ENCODE measurements around the gene TTF2. TPM values are rescaled to one million over a fixed set of nuclear protein-coding genes. Genes with fewer than 3 reads are reported as not detected.

TTF2 gene
- total and polyA plus RNA-seq, 2 of the 8 experiments (the other 6 are each of a cell fraction or from before 2014, with no cell fraction given): 16.9 to 89.6 TPM

GRCh38 chr1:117011334-117011733 is 48.8 kb upstream of the TTF2 start:
- Histone ChIP-seq H4K91ac (replicated peaks; ENCODE audit: insufficient read length, low read length) (no peak overlapping the region), H3K79me2 (ENCODE audit: control insufficient read depth in 1 of 2, insufficient read depth in 2 of 2, low read length in 2 of 2) (no peaks in the 10 kb centered on the region), H2BK12ac (ENCODE audit: low read depth, low read length) (no peak overlapping the region), H4K20me1 (replicated peaks in 1 of 2; ENCODE audit: control insufficient read depth in 1 of 2, insufficient read depth in 2 of 2, low read length in 2 of 2) (no peaks in the 10 kb centered on the region), H2BK20ac (ENCODE audit: low read length) (no peak overlapping the region), H2BK15ac (ENCODE audit: low read length) (no peak overlapping the region), H3K27me3 (replicated peaks in 1 of 4; ENCODE audit: control insufficient read depth in 3 of 4, extremely low read depth in 1 of 4, insufficient read depth in 3 of 4, low read length in 3 of 4) (no peaks in the 10 kb centered on the region), H3K4me3 (ENCODE audit: extremely low read depth in 1 of 4, insufficient read depth in 2 of 4, low read depth in 3 of 4, low read length in 4 of 4) (no peak overlapping the region), H3K4me1 (replicated peaks in 1 of 4; ENCODE audit: control insufficient read depth in 3 of 4, insufficient read depth in 4 of 4, low read length in 3 of 4) (peaks cover 0 to 4% (median 1%) of the 10 kb centered on the region in 4 experiments; a peak in 2 of 7 replicates), H3K79me1 (ENCODE audit: low read depth, low read length) (no peaks in the 10 kb centered on the region), H4K8ac (ENCODE audit: extremely low read depth, insufficient read depth, low read length) (peak overlapping the region; percentile 3; the same call in 1 of the 2 replicates), H3K9me3 (ENCODE audit: insufficient read depth in 2 of 2, low read depth in 1 of 2, low read length in 1 of 2) (no peaks in the 10 kb centered on the region), H4K5ac (ENCODE audit: insufficient read length, low read depth, low read length) (no peak overlapping the region), H2AK5ac (ENCODE audit: low read depth, low read length) (no peak overlapping the region), H2BK5ac (ENCODE audit: low read depth, low read length) (no peak overlapping the region), H3K4ac (replicated peaks; ENCODE audit: insufficient read length, low read depth, low read length) (no peak overlapping the region), H3K4me2 (ENCODE audit: insufficient read depth in 1 of 2, low read depth in 2 of 2, low read length in 2 of 2) (no peak overlapping the region), H3K18ac (ENCODE audit: extremely low read depth, low read length) (no peak overlapping the region), H3K14ac (ENCODE audit: insufficient read length) (no peak overlapping the region), H3K23ac (ENCODE audit: insufficient read length) (no peak overlapping the region), H2BK120ac (replicated peaks; ENCODE audit: low read depth, low read length) (no peak overlapping the region), H3K56ac (replicated peaks; ENCODE audit: insufficient read length, low read depth, low read length) (no peak overlapping the region), H3K27ac (ENCODE audit: low read depth, low read length) (no peak overlapping the region), H3K23me2 (ENCODE audit: low read depth, low read length) (no peaks in the 10 kb centered on the region), H2AFZ (ENCODE audit: low read length) (no peak overlapping the region), H3K9ac (replicated peaks in 1 of 4; ENCODE audit: extremely low read depth in 1 of 4, low read depth in 3 of 4, low read length in 3 of 4) (no peak overlapping the region), H3K36me3 (ENCODE audit: control insufficient read depth in 2 of 4, insufficient read depth in 4 of 4, low read length in 3 of 4) (no peaks in the 10 kb centered on the region)
- no peak for DNase-seq (ENCODE audit: low read depth in 1 of 2, low spot score in 2 of 2)
- no peak for FAIRE-seq
- ChIA-PET POLR2A (ENCODE audit: partially characterized antibody) (no interaction called here), CTCF (ENCODE audit: partially characterized antibody) (interaction anchor here (1.0 to 1.6 kb wide), 4 partner anchors 28 to 277 kb away, joined by 3 to 6 read pairs (median 4); no protein-coding TSS in a partner anchor)
- TF ChIP-seq RAD21 (IDR thresholded peaks at IDR 0.05 in 1 of 2, conservative IDR thresholded peaks at IDR 0.05 in 1 of 2; ENCODE audit: low read depth in 2 of 2, low read length in 2 of 2) (no peak; a peak in 1 of 4 replicates), NANOG (IDR thresholded peaks at IDR 0.05; ENCODE audit: insufficient read depth, low read depth, low read length, poor library complexity, severe bottlenecking) (no peak), TAF7 (optimal IDR thresholded peaks at IDR 0.05; ENCODE audit: borderline replicate concordance, low read depth, low read length) (no peak), NRF1 (IDR thresholded peaks at IDR 0.05; ENCODE audit: low read depth, low read length) (no peak), TBP (IDR thresholded peaks at IDR 0.05; ENCODE audit: low read depth, low read length) (no peak)
- WGBS, 2 experiments (ENCODE audit: extremely low coverage in 1 of 2, insufficient coverage in 1 of 2, insufficient read length in 1 of 2, insufficient replicate concordance in 2 of 2, low coverage in 1 of 2, low lambda C conversion rate in 2 of 2, missing lambda C conversion rate in 1 of 2): 86% methylated on average over 3 of the region's 3 CpGs; no CpG with 5 or more reads in 1 of the 2 experiments
